SK-N-MC (cell line): ENCODE measurements around the gene AGRP.
"Not testable (repeated sequence)": the region's sequence is repeated elsewhere in the genome, so short reads cannot be mapped to it uniquely, and the experiment has no call there.

Experiments
- EZH2 ChIP-seq: fragments of 200-600 bp; sonication (generic); IDR thresholded peaks from one replicate; pipeline ENCODE4 v1.6.1; 2017; ENCODE audit warnings: antibody characterized with exemption
- POLR2AphosphoS5 ChIP-seq: IDR thresholded peaks from 2 replicates; pipeline ENCODE4 v1.6.1; 2012; ENCODE audit warnings: mild to moderate bottlenecking, low read depth, low read length, borderline replicate concordance

DNA sequence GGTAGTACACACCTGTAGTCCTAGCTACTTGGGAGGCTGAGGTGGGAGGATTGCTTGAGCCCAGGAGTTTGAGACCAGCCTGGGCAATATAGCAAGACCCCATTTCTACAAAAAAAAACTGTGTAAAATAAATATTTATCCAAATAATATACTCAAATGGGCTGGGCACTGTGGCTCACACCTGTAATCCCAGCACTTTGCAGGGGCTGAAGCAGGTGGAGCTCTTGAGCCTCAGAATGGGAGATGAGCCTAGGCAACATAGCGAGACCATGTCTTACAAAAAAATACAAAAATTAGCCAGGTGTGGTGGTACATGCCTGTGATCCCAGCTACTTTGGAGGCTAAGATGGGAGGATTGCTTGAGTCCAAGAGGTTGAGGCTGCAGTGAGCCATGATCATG lies 30.5 kb upstream of the AGRP start:
- TF ChIP-seq POLR2AphosphoS5, EZH2: not testable (repeated sequence)
